RKO (cell line): Measurements from ENCODE around the gene ABCC3.
"Not testable (repeated sequence)": the region's sequence is repeated elsewhere in the genome, so short reads cannot be mapped to it uniquely, and the experiment has no call there.

ENCODE experiments used
- DNase-seq: peaks from one replicate; pipeline ENCODE4 v3.0.0-alpha.2; 2016; ENCODE audit warnings: low spot score

ABCC3 gene

GRCh38 chr17:50707289-50708049 lies 72.8 kb downstream of the ABCC3 start, which contains the start of gene ANKRD40:
Gene ANKRD40, minus strand, starts transcription at chr17:50707914. Its CDS starts 260 bp downstream, at chr17:50707654.
- peak; percentile 94 for DNase-seq

- DNase-seq = peak; percentile 58
These were observed 73.6 kb downstream of the ABCC3 start for GRCh38 chr17:50708050-50709000.

GRCh38 chr17:50709053-50709452 lies 74.4 kb downstream of the ABCC3 start:
- not testable (repeated sequence) for DNase-seq

- DNase-seq = no peak
These were observed 75.3 kb downstream of the ABCC3 start for GRCh38 chr17:50710025-50710424.

GRCh38 chr17:50710650-50711049 lies 76.0 kb downstream of the ABCC3 start:
- DNase-seq = no peak

- DNase-seq = no peak
These were observed 78.0 kb downstream of the ABCC3 start for GRCh38 chr17:50712641-50713040.

- DNase-seq = no peak
These were observed 80.8 kb downstream of the ABCC3 start for GRCh38 chr17:50715471-50715870.

- peak; percentile 94 for DNase-seq
These were observed 84.7 kb downstream of the ABCC3 start, which contains the start of gene LUC7L3 for GRCh38 chr17:50719144-50719923. Gene LUC7L3, plus strand, starts transcription at chr17:50719603. Its CDS starts 130 bp downstream, at chr17:50719733.

- peak; percentile 34 for DNase-seq
These were observed 85.5 kb downstream of the ABCC3 start for GRCh38 chr17:50719924-50720794.

- DNase-seq = peak; percentile 61
These were observed 86.7 kb downstream of the ABCC3 start for GRCh38 chr17:50721194-50722010.

- DNase-seq = no peak
These were observed 88.1 kb downstream of the ABCC3 start for GRCh38 chr17:50722746-50723145.

GRCh38 chr17:50724622-50725021 lies 89.9 kb downstream of the ABCC3 start:
- not testable (repeated sequence) for DNase-seq

GRCh38 chr17:50725769-50726655 lies 91.3 kb downstream of the ABCC3 start:
- DNase-seq = no peak

GRCh38 chr17:50728112-50728429 lies 93.4 kb downstream of the ABCC3 start:
- no peak for DNase-seq

GRCh38 chr17:50728881-50729765 lies 94.4 kb downstream of the ABCC3 start:
- no peak for DNase-seq

- no peak for DNase-seq
These were observed 97.1 kb downstream of the ABCC3 start for GRCh38 chr17:50731575-50732460.

GRCh38 chr17:50735287-50735686 lies 100.6 kb downstream of the ABCC3 start:
- no peak for DNase-seq
